ENCODE results near the gene TCL1B. TPM values are rescaled to one million over a fixed set of nuclear protein-coding genes. Genes with fewer than 3 reads are reported as not detected.

TCL1B gene, protein sequence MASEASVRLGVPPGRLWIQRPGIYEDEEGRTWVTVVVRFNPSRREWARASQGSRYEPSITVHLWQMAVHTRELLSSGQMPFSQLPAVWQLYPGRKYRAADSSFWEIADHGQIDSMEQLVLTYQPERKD
- total RNA-seq (ENCODE audit: low replicate concordance): not detected in 2 replicates
- long read RNA-seq: 0 reads

- Mint-ChIP-seq H3K4me1 (ENCODE audit: unreplicated experiment) (no peaks in the 10 kb centered on the region), H3K4me3 (no peak within 1 kb of the TSS), H3K27ac (no peak within 1 kb of the TSS), H3K9me3 (no peaks in the 10 kb centered on the region), H3K27me3 (peaks cover 35% of the 10 kb centered on the region), H3K36me3 (no peaks in the 10 kb centered on the region)
- TF ChIP-seq CTCF (conservative IDR thresholded peaks at IDR 0.05): no peak
- DNase-seq (ENCODE audit: extremely low spot score, unreplicated experiment): no peak
Observed at GRCh38 chr14:95685978-95686922, at the start of gene TCL1B. TSS of gene TCL1B (plus strand) at chr14:95686426. CDS start at chr14:95686468, 42 bp downstream.

GRCh38 chr14:95644981-95645380 is 41.2 kb upstream of the TCL1B start:
- no peaks in the 10 kb centered on the region for H3K9me3 Mint-ChIP-seq
- TF ChIP-seq CTCF (conservative IDR thresholded peaks at IDR 0.05): no peak

GRCh38 chr14:95645389-95645996 is 40.7 kb upstream of the TCL1B start:
- no peak for DNase-seq (ENCODE audit: extremely low spot score, unreplicated experiment)
- no peaks in the 10 kb centered on the region for H3K36me3 Mint-ChIP-seq
- no peak for TF ChIP-seq CTCF (conservative IDR thresholded peaks at IDR 0.05)
- H3K4me3 Mint-ChIP-seq: no peak overlapping the region
- no peaks in the 10 kb centered on the region for H3K9me3 Mint-ChIP-seq
- H3K4me1 Mint-ChIP-seq (ENCODE audit: unreplicated experiment): no peaks in the 10 kb centered on the region
- peaks cover 3% of the 10 kb centered on the region for H3K27me3 Mint-ChIP-seq
- H3K27ac Mint-ChIP-seq: no peak overlapping the region

More at GRCh38 chr14:95644981-95645380, 41.2 kb upstream of the TCL1B start:
- Mint-ChIP-seq H3K36me3 (no peaks in the 10 kb centered on the region), H3K27ac (no peak overlapping the region), H3K4me3 (no peak overlapping the region), H3K27me3 (peaks cover 6% of the 10 kb centered on the region), H3K4me1 (ENCODE audit: unreplicated experiment) (no peaks in the 10 kb centered on the region)
- DNase-seq (ENCODE audit: extremely low spot score, unreplicated experiment): no peak

DNA sequence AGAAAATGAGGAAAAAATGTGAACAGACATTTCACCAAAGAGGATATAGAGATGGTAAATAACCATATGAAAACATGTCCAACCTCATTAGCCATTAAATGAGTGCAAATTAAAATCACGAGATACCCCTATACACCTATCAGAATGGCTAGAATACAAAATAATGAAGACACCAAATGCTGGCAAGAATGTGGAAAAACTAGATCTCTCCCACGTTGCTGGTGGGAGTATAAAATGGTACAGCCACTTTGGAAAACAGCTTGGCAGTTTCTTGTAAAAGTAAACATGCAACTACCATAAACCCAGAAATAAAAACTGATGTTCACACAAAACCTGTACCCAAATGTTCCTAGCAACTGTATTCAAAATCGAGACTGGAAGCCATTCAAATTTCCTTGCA is 38.3 kb upstream of the TCL1B start:
- Mint-ChIP-seq H3K36me3 (no peaks in the 10 kb centered on the region), H3K9me3 (no peaks in the 10 kb centered on the region), H3K27ac (no peak overlapping the region), H3K4me3 (no peak overlapping the region), H3K4me1 (ENCODE audit: unreplicated experiment) (peaks cover 8% of the 10 kb centered on the region), H3K27me3 (no peaks in the 10 kb centered on the region)
- TF ChIP-seq CTCF (conservative IDR thresholded peaks at IDR 0.05): no peak
- DNase-seq (ENCODE audit: extremely low spot score, unreplicated experiment): no peak

- Mint-ChIP-seq H3K36me3 (no peaks in the 10 kb centered on the region), H3K4me1 (ENCODE audit: unreplicated experiment) (peaks cover 11% of the 10 kb centered on the region), H3K4me3 (no peak overlapping the region), H3K9me3 (no peaks in the 10 kb centered on the region), H3K27ac (no peak overlapping the region), H3K27me3 (no peaks in the 10 kb centered on the region)
- DNase-seq (ENCODE audit: extremely low spot score, unreplicated experiment): no peak
- no peak for TF ChIP-seq CTCF (conservative IDR thresholded peaks at IDR 0.05)
Observed at GRCh38 chr14:95649230-95649629, 37.0 kb upstream of the TCL1B start.

Measured in type B pancreatic cell (in vitro differentiated cells).